Panc1 (cell line): ENCODE data around the gene SERTAD2. TPM values are rescaled to one million over a fixed set of nuclear protein-coding genes. Genes with fewer than 3 reads are reported as not detected.

ENCODE experiments used
- ATAC-seq: fragments of 200-7000 bp; cut with Tn5 transposase; 2 replicates; pipeline ENCODE4 v1.9.1; 2020; ENCODE audit warnings: mild to moderate bottlenecking, moderate library complexity
- BruUV-seq: library from RNA; stranded (reverse); fragments of 400-500 nt; replicated peaks from 2 replicates; lab custom pipeline; 2021; lab: Mats Ljungman, UMichigan
- CTCF ChIA-PET: fragments of 300-600 bp; sonication (Branson Sonifier 250); formaldehyde crosslinking; loops from one replicate; lab custom pipeline; 2022; ENCODE audit warnings: antibody characterized with exemption; lab: Charles Lee
- POLR2A ChIA-PET: fragments of 300-600 bp; sonication (Branson Sonifier 250); formaldehyde crosslinking; loops from one replicate; lab custom pipeline; 2022; ENCODE audit warnings: antibody characterized with exemption; lab: Charles Lee
- DNase-seq: peaks from one replicate; pipeline ENCODE4 v3.0.0-alpha.2; 2010; ENCODE audit warnings: low read depth, low spot score
- H3K27ac ChIP-seq: 2 replicates; pipeline ENCODE4 v1.5.1; 2011; ENCODE audit warnings: mild to moderate bottlenecking, low read length, inconsistent platforms
- H3K27me3 ChIP-seq: fragments of 200-500 bp; sonication (Bioruptor generic); 2 replicates; pipeline ENCODE4 v1.6.0; 2014; ENCODE audit warnings: low read length, inconsistent platforms; ENCODE audit not compliant: control insufficient read depth, insufficient read depth
- H3K36me3 ChIP-seq: fragments of 200-500 bp; sonication (Bioruptor generic); 2 replicates; pipeline ENCODE4 v1.5.1; 2014; ENCODE audit warnings: inconsistent platforms, mild to moderate bottlenecking, low read length, moderate library complexity; ENCODE audit not compliant: control insufficient read depth, insufficient read depth
- H3K4me1 ChIP-seq: 2 replicates; pipeline ENCODE4 v1.5.1; 2011; ENCODE audit warnings: inconsistent platforms, mild to moderate bottlenecking, low read length, moderate library complexity; ENCODE audit not compliant: control insufficient read depth, insufficient read depth
- H3K4me3 ChIP-seq, 2 experiments: 2 replicates each; pipeline ENCODE4 v1.5.1; 2011 to 2012; ENCODE audit warnings: low read depth in 2 of 2, low read length in 2 of 2, mild to moderate bottlenecking in 2 of 2, inconsistent platforms in 1 of 2, moderate library complexity in 1 of 2
- H3K9me3 ChIP-seq: fragments of 200-500 bp; sonication (Bioruptor generic); 2 replicates; pipeline ENCODE4 v1.5.1; 2014; ENCODE audit warnings: low read depth, mild to moderate bottlenecking, inconsistent platforms, low read length, moderate library complexity; ENCODE audit not compliant: control insufficient read depth, insufficient read depth
- CTCF ChIP-seq: fragments of 450-650 bp; IDR thresholded peaks from 2 replicates; pipeline ENCODE4 v1.5.1; 2017; ENCODE audit warnings: mild to moderate bottlenecking
- POLR2AphosphoS5 ChIP-seq: IDR thresholded peaks from 2 replicates; pipeline ENCODE4 v1.6.1; 2012; ENCODE audit warnings: mild to moderate bottlenecking, low read depth, low read length, moderate library complexity
- REST ChIP-seq, 2 experiments: IDR thresholded peaks; 2 replicates each; pipeline ENCODE4 v1.6.1; 2011 to 2012; ENCODE audit warnings: low read depth in 2 of 2, control low read depth in 1 of 2, low read length in 1 of 2, mild to moderate bottlenecking in 1 of 2, moderate library complexity in 1 of 2; ENCODE audit not compliant: insufficient read depth in 1 of 2
- SIN3A ChIP-seq: IDR thresholded peaks from 2 replicates; pipeline ENCODE4 v1.6.1; 2012; ENCODE audit warnings: low read depth, mild to moderate bottlenecking, low read length, moderate library complexity, borderline replicate concordance; ENCODE audit not compliant: insufficient read depth
- TCF7L2 ChIP-seq: IDR thresholded peaks from 2 replicates; pipeline ENCODE4 v1.6.1; 2011; ENCODE audit warnings: mild to moderate bottlenecking, low read depth, low read length, inconsistent platforms
- in situ Hi-C: cut with HindIII; loops from 2 replicates; pipeline ENCODE4 v1.10.0; 2016; ENCODE audit warnings: low sequenced_read_pairs, low pct_unique_long_range_greater_than_20kb
- intact Hi-C: fragments of 100-400 bp; cut with micrococcal nuclease; formaldehyde crosslinking; loops from one replicate; pipeline ENCODE4 v1.10.0; 2022; ENCODE audit not compliant: unreplicated experiment
- total RNA-seq: library from RNA; stranded (reverse); gene quantifications from one replicate; pipeline ENCODE4 v1.2.1, GENCODE V29; 2021; ENCODE audit not compliant: unreplicated experiment

Gene SERTAD2
- total RNA-seq, 1 experiment from 2014 or later: 24.3 TPM

- Histone ChIP-seq H3K27me3 (no peaks in the 10 kb centered on the region), H3K9me3 (no peaks in the 10 kb centered on the region), H3K27ac (peak overlapping the region; percentile 98), H3K4me1 (peaks cover 78% of the 10 kb centered on the region), H3K36me3 (no peaks in the 10 kb centered on the region), H3K4me3 (peak overlapping the region; percentile 44 to 72)
- peak; percentile 90 for ATAC-seq
- TF ChIP-seq REST (IDR thresholded peaks at IDR 0.05; ENCODE audit: insufficient read depth in 1 of 2, low read depth in 2 of 2, low read length in 1 of 2) (no peak), TCF7L2 (no peak), SIN3A (0 out of 2 replicates have a peak, but pooled peaks have one; percentile 30), POLR2AphosphoS5 (peak; percentile 41), CTCF (no peak)
- intact Hi-C loops: loop anchor here (2.0 to 5.0 kb wide), 2 partner anchors 103 to 222 kb away; no protein-coding TSS in a partner anchor
- ChIA-PET POLR2A (interaction anchor here (0.7 to 1.0 kb wide), 3 partner anchors 9 to 153 kb away, joined by 3 to 5 read pairs (median 4); partner anchors contain the start of gene SERTAD2), CTCF (interaction anchor here (0.5 to 2.5 kb wide), 6 partner anchors 8 to 485 kb away, joined by 3 to 11 read pairs (median 5); partner anchors contain the start of gene RAB1A)
- in situ Hi-C loops: no loop called here
- TSS peak; percentile 92 for BruUV-seq
- DNase-seq: peak; percentile 53
Measured at GRCh38 chr2:64644458-64645382, 9.0 kb downstream of the SERTAD2 start.

- no TSS peak for BruUV-seq
- Histone ChIP-seq H3K9me3 (no peaks in the 10 kb centered on the region), H3K27me3 (no peaks in the 10 kb centered on the region), H3K27ac (peak overlapping the region; percentile 98), H3K36me3 (no peaks in the 10 kb centered on the region), H3K4me1 (peaks cover 77% of the 10 kb centered on the region), H3K4me3 (peak overlapping the region; percentile 44 to 72)
- DNase-seq (no peak), ATAC-seq (peak; percentile 37)
- POLR2A ChIA-PET: interaction anchor here (1.0 kb wide), 1 partner anchor 10 kb away, joined by 3 read pairs; the partner anchor contains the start of gene SERTAD2
- TF ChIP-seq TCF7L2: no peak
- no peak for TF ChIP-seq REST (IDR thresholded peaks at IDR 0.05; ENCODE audit: insufficient read depth in 1 of 2, low read depth in 2 of 2, low read length in 1 of 2)
- no peak for TF ChIP-seq CTCF
- TF ChIP-seq SIN3A: no peak
- no peak for TF ChIP-seq POLR2AphosphoS5
- intact Hi-C loops: loop anchor here (2.0 kb wide), 1 partner anchor 223 kb away; no protein-coding TSS in a partner anchor
- in situ Hi-C loops: no loop called here
- CTCF ChIA-PET: interaction anchor here (0.5 to 2.5 kb wide), 6 partner anchors 9 to 486 kb away, joined by 3 to 11 read pairs (median 5); partner anchors contain the start of gene RAB1A
Measured at GRCh38 chr2:64643838-64644457, 9.8 kb downstream of the SERTAD2 start.
